ENCODE measurements around the gene CSRNP3.

Gene CSRNP3

GRCh38 chr2:165539985-165540384 lies 70.5 kb downstream of the CSRNP3 start:
- DNase-seq (ENCODE audit: low spot score): no peak

GRCh38 chr2:165544897-165545296 lies 75.4 kb downstream of the CSRNP3 start:
- no peak for DNase-seq (ENCODE audit: low spot score)

- no peak for DNase-seq (ENCODE audit: low spot score)
Observed at GRCh38 chr2:165547900-165548299, 78.4 kb downstream of the CSRNP3 start.

GRCh38 chr2:165549619-165550018 lies 80.1 kb downstream of the CSRNP3 start:
- peak; percentile 40 for DNase-seq (ENCODE audit: low spot score)

- no peak for DNase-seq (ENCODE audit: low spot score)
Observed at GRCh38 chr2:165558832-165559231, 89.3 kb downstream of the CSRNP3 start.

- DNase-seq (ENCODE audit: low spot score): peak; percentile 25
Observed at GRCh38 chr2:165560377-165560988, 91.0 kb downstream of the CSRNP3 start.

- DNase-seq (ENCODE audit: low spot score): no peak
Observed at GRCh38 chr2:165561516-165561915, 92.0 kb downstream of the CSRNP3 start.

GRCh38 chr2:165562233-165562632 lies 92.7 kb downstream of the CSRNP3 start:
- no peak for DNase-seq (ENCODE audit: low spot score)

GRCh38 chr2:165563468-165564225 lies 94.1 kb downstream of the CSRNP3 start:
- peak; percentile 13 for DNase-seq (ENCODE audit: low spot score)

- DNase-seq (ENCODE audit: low spot score): no peak
Observed at GRCh38 chr2:165566008-165566407, 96.5 kb downstream of the CSRNP3 start.

- DNase-seq (ENCODE audit: low spot score): no peak
Observed at GRCh38 chr2:165567273-165567672, 97.8 kb downstream of the CSRNP3 start.

GRCh38 chr2:165568361-165568760 lies 98.9 kb downstream of the CSRNP3 start:
- DNase-seq (ENCODE audit: low spot score): no peak

GRCh38 chr2:165571477-165571876 lies 102.0 kb downstream of the CSRNP3 start:
- DNase-seq (ENCODE audit: low spot score): no peak

- DNase-seq (ENCODE audit: low spot score): peak; percentile 81
Observed at GRCh38 chr2:165572151-165572550, 102.7 kb downstream of the CSRNP3 start.

GRCh38 chr2:165573534-165574461 lies 104.3 kb downstream of the CSRNP3 start:
- peak; percentile 91 for DNase-seq (ENCODE audit: low spot score)

- DNase-seq (ENCODE audit: low spot score): no peak
Observed at GRCh38 chr2:165575044-165575615, 105.6 kb downstream of the CSRNP3 start.

- no peak for DNase-seq (ENCODE audit: low spot score)
Observed at GRCh38 chr2:165576409-165577154, 107.1 kb downstream of the CSRNP3 start.

- no peak for DNase-seq (ENCODE audit: low spot score)
Observed at GRCh38 chr2:165582409-165582808, 112.9 kb downstream of the CSRNP3 start.

- DNase-seq (ENCODE audit: low spot score): no peak
Observed at GRCh38 chr2:165582863-165583506, 113.5 kb downstream of the CSRNP3 start.

GRCh38 chr2:165584126-165584654 lies 114.7 kb downstream of the CSRNP3 start:
- no peak for DNase-seq (ENCODE audit: low spot score)
